ENCODE results near the gene DOCK3.

DNA sequence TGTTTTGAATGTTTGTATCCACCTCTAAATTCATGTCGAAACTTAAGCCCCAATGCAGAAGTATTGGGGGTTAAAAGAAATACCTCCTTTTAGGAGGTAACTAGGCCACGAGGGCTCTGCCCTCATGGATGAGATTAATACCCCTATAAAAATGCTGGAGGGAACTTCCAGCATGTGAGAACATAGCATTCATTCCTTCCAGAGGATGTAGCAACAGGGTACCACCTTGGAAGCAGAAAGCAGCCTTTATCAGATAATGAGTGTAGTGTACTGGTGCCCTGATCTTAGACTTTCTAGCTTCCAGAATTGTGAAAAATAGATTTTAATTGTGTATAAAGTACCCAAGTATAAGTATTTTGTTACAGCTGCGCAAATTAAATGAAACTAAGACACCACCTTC is 356.9 kb downstream of the DOCK3 start:
- TF ChIP-seq POLR2A (IDR thresholded peaks at IDR 0.05; ENCODE audit: low read depth, low read length) (no peak), RAD21 (IDR thresholded peaks at IDR 0.05; ENCODE audit: insufficient read depth, low read depth, low read length) (no peak), GABPA (IDR thresholded peaks at IDR 0.05; ENCODE audit: low read depth) (no peak), SIN3A (IDR thresholded peaks at IDR 0.05; ENCODE audit: low read depth, low read length) (no peak), SPI1 (IDR thresholded peaks at IDR 0.05; ENCODE audit: borderline replicate concordance, insufficient read depth, low read depth, low read length) (no peak), SRF (IDR thresholded peaks at IDR 0.05; ENCODE audit: low read depth in 2 of 2, low read length in 2 of 2) (no peak)
- TF ChIP-seq, protein P1, sequence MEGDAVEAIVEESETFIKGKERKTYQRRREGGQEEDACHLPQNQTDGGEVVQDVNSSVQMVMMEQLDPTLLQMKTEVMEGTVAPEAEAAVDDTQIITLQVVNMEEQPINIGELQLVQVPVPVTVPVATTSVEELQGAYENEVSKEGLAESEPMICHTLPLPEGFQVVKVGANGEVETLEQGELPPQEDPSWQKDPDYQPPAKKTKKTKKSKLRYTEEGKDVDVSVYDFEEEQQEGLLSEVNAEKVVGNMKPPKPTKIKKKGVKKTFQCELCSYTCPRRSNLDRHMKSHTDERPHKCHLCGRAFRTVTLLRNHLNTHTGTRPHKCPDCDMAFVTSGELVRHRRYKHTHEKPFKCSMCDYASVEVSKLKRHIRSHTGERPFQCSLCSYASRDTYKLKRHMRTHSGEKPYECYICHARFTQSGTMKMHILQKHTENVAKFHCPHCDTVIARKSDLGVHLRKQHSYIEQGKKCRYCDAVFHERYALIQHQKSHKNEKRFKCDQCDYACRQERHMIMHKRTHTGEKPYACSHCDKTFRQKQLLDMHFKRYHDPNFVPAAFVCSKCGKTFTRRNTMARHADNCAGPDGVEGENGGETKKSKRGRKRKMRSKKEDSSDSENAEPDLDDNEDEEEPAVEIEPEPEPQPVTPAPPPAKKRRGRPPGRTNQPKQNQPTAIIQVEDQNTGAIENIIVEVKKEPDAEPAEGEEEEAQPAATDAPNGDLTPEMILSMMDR (IDR thresholded peaks at IDR 0.05 in 2 of 3, conservative IDR thresholded peaks at IDR 0.05 in 1 of 3; ENCODE audit: control insufficient read depth in 2 of 3, extremely low read depth in 1 of 3, insufficient read depth in 1 of 3, low read depth in 3 of 3, low read length in 3 of 3) = no peak
